HG03103 (cell line): ENCODE data around the gene SLC41A3.
"Not testable (repeated sequence)": the region's sequence is repeated elsewhere in the genome, so short reads cannot be mapped to it uniquely, and the experiment has no call there.

ENCODE experiments used
- ATAC-seq: cut with Tn5 transposase; IDR thresholded peaks from one replicate; pipeline ENCODE4 v1.9.1; 2021; ENCODE audit warnings: low read depth; ENCODE audit not compliant: unreplicated experiment

The SLC41A3 gene

GRCh38 chr3:126013751-126014156 lies 70.2 kb downstream of the SLC41A3 start:
- no peak for ATAC-seq

- no peak for ATAC-seq
These were observed 74.7 kb downstream of the SLC41A3 start for GRCh38 chr3:126009181-126009580.

- no peak for ATAC-seq
These were observed 75.7 kb downstream of the SLC41A3 start for GRCh38 chr3:126008219-126008618.

- no peak for ATAC-seq
These were observed 78.0 kb downstream of the SLC41A3 start for GRCh38 chr3:126005951-126006350.

- ATAC-seq, result no peak
These were observed 79.2 kb downstream of the SLC41A3 start for GRCh38 chr3:126004692-126005091.

GRCh38 chr3:126004217-126004616 lies 79.7 kb downstream of the SLC41A3 start:
- no peak for ATAC-seq

GRCh38 chr3:126003447-126004190 lies 80.3 kb downstream of the SLC41A3 start:
- ATAC-seq, result no peak

GRCh38 chr3:126002189-126002588 lies 81.7 kb downstream of the SLC41A3 start:
- ATAC-seq, result no peak

GRCh38 chr3:125996751-125997150 lies 87.2 kb downstream of the SLC41A3 start:
- ATAC-seq, result not testable (repeated sequence)

GRCh38 chr3:125990253-125990970 lies 93.5 kb downstream of the SLC41A3 start:
- peak; percentile 75 for ATAC-seq

- ATAC-seq, result not testable (repeated sequence)
These were observed 99.0 kb downstream of the SLC41A3 start for GRCh38 chr3:125984951-125985350.

GRCh38 chr3:125977104-125977503 lies 106.8 kb downstream of the SLC41A3 start:
- not testable (repeated sequence) for ATAC-seq

- ATAC-seq, result not testable (repeated sequence)
These were observed 107.9 kb downstream of the SLC41A3 start for GRCh38 chr3:125976003-125976390.

GRCh38 chr3:125975245-125976002 lies 108.5 kb downstream of the SLC41A3 start:
- not testable (repeated sequence) for ATAC-seq

GRCh38 chr3:125971997-125972944 lies 111.7 kb downstream of the SLC41A3 start:
- ATAC-seq, result not testable (repeated sequence)

- peak; percentile 54 for ATAC-seq
These were observed 115.0 kb downstream of the SLC41A3 start, which contains the start of gene ROPN1B for GRCh38 chr3:125968701-125969592. ROPN1B (plus strand) TSS chr3:125969178; CDS start chr3:125972055, 2,877 bp downstream.

GRCh38 chr3:125968121-125968520 lies 115.8 kb downstream of the SLC41A3 start:
- ATAC-seq, result not testable (repeated sequence)

GRCh38 chr3:125967156-125967555 lies 116.8 kb downstream of the SLC41A3 start:
- no peak for ATAC-seq

GRCh38 chr3:125965505-125965904 lies 118.4 kb downstream of the SLC41A3 start:
- no peak for ATAC-seq
